ENCODE measurements around the gene TNFAIP2.

Gene TNFAIP2

DNA sequence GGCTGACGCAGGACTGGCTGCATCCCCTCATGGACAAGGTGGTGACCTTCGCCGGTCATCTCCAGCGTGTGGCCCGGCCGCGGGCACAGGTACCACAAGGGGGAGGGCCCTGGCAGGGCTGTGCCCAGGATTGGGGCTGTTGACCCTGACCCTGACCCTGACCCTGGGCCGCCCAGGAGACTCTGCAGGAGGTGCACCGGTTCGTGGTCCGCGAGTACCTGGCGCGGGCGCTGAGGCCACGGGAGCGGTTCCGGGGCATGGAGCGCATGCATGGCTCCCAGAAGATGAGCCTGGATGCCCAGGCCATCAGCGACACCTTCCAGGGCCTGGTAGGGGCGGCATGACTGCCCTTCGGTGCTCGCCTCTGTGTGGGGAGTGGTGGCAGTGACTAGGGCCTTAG lies 15.8 kb upstream of the TNFAIP2 start:
- no peak for TF ChIP-seq ZFP3 (CRISPR knock-in tag; IDR thresholded peaks at IDR 0.05)
- no peak for TF ChIP-seq TOX (CRISPR knock-in tag; IDR thresholded peaks at IDR 0.05; ENCODE audit: borderline replicate concordance)
- TF ChIP-seq BACH2 (CRISPR knock-in tag; IDR thresholded peaks at IDR 0.05; ENCODE audit: borderline replicate concordance): no peak
- no peak for TF ChIP-seq ZNF70 (CRISPR knock-in tag; IDR thresholded peaks at IDR 0.05)
- TF ChIP-seq ISL1 (CRISPR knock-in tag; IDR thresholded peaks at IDR 0.05): no peak
- no peak for TF ChIP-seq RARB (CRISPR knock-in tag; IDR thresholded peaks at IDR 0.05)
- TF ChIP-seq OSR1 (CRISPR knock-in tag; IDR thresholded peaks at IDR 0.05): no peak
- no peak for TF ChIP-seq CSDC2 (CRISPR knock-in tag; IDR thresholded peaks at IDR 0.05)
- TF ChIP-seq ZFP30 (CRISPR knock-in tag; IDR thresholded peaks at IDR 0.05): no peak
- TF ChIP-seq ARNTL (CRISPR knock-in tag; IDR thresholded peaks at IDR 0.05; ENCODE audit: borderline replicate concordance, low read depth): no peak
- no peak for TF ChIP-seq GLIS3 (CRISPR knock-in tag; IDR thresholded peaks at IDR 0.05)
- TF ChIP-seq, protein P1, sequence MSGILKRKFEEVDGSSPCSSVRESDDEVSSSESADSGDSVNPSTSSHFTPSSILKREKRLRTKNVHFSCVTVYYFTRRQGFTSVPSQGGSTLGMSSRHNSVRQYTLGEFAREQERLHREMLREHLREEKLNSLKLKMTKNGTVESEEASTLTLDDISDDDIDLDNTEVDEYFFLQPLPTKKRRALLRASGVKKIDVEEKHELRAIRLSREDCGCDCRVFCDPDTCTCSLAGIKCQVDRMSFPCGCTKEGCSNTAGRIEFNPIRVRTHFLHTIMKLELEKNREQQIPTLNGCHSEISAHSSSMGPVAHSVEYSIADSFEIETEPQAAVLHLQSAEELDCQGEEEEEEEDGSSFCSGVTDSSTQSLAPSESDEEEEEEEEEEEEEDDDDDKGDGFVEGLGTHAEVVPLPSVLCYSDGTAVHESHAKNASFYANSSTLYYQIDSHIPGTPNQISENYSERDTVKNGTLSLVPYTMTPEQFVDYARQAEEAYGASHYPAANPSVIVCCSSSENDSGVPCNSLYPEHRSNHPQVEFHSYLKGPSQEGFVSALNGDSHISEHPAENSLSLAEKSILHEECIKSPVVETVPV (CRISPR knock-in tag; IDR thresholded peaks at IDR 0.05): no peak
- no peak for TF ChIP-seq SNAI2 (CRISPR knock-in tag; IDR thresholded peaks at IDR 0.05)
- TF ChIP-seq, protein P2, sequence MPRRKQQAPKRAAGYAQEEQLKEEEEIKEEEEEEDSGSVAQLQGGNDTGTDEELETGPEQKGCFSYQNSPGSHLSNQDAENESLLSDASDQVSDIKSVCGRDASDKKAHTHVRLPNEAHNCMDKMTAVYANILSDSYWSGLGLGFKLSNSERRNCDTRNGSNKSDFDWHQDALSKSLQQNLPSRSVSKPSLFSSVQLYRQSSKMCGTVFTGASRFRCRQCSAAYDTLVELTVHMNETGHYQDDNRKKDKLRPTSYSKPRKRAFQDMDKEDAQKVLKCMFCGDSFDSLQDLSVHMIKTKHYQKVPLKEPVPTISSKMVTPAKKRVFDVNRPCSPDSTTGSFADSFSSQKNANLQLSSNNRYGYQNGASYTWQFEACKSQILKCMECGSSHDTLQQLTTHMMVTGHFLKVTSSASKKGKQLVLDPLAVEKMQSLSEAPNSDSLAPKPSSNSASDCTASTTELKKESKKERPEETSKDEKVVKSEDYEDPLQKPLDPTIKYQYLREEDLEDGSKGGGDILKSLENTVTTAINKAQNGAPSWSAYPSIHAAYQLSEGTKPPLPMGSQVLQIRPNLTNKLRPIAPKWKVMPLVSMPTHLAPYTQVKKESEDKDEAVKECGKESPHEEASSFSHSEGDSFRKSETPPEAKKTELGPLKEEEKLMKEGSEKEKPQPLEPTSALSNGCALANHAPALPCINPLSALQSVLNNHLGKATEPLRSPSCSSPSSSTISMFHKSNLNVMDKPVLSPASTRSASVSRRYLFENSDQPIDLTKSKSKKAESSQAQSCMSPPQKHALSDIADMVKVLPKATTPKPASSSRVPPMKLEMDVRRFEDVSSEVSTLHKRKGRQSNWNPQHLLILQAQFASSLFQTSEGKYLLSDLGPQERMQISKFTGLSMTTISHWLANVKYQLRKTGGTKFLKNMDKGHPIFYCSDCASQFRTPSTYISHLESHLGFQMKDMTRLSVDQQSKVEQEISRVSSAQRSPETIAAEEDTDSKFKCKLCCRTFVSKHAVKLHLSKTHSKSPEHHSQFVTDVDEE (CRISPR knock-in tag; IDR thresholded peaks at IDR 0.05): no peak
- TF ChIP-seq PPARA (CRISPR knock-in tag; IDR thresholded peaks at IDR 0.05; ENCODE audit: borderline replicate concordance): no peak
- TF ChIP-seq ZNF565 (CRISPR knock-in tag; conservative IDR thresholded peaks at IDR 0.05; ENCODE audit: low read depth): no peak
- TF ChIP-seq, protein P3, sequence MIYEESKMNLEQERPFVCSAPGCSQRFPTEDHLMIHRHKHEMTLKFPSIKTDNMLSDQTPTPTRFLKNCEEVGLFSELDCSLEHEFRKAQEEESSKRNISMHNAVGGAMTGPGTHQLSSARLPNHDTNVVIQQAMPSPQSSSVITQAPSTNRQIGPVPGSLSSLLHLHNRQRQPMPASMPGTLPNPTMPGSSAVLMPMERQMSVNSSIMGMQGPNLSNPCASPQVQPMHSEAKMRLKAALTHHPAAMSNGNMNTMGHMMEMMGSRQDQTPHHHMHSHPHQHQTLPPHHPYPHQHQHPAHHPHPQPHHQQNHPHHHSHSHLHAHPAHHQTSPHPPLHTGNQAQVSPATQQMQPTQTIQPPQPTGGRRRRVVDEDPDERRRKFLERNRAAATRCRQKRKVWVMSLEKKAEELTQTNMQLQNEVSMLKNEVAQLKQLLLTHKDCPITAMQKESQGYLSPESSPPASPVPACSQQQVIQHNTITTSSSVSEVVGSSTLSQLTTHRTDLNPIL (CRISPR knock-in tag; IDR thresholded peaks at IDR 0.05; ENCODE audit: low read depth): no peak
- TF ChIP-seq ZNF8 (CRISPR knock-in tag; IDR thresholded peaks at IDR 0.05): no peak
- TF ChIP-seq ZC3H10 (CRISPR knock-in tag; IDR thresholded peaks at IDR 0.05): no peak
- TF ChIP-seq, protein P4, sequence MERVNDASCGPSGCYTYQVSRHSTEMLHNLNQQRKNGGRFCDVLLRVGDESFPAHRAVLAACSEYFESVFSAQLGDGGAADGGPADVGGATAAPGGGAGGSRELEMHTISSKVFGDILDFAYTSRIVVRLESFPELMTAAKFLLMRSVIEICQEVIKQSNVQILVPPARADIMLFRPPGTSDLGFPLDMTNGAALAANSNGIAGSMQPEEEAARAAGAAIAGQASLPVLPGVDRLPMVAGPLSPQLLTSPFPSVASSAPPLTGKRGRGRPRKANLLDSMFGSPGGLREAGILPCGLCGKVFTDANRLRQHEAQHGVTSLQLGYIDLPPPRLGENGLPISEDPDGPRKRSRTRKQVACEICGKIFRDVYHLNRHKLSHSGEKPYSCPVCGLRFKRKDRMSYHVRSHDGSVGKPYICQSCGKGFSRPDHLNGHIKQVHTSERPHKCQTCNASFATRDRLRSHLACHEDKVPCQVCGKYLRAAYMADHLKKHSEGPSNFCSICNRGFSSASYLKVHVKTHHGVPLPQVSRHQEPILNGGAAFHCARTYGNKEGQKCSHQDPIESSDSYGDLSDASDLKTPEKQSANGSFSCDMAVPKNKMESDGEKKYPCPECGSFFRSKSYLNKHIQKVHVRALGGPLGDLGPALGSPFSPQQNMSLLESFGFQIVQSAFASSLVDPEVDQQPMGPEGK (CRISPR knock-in tag; IDR thresholded peaks at IDR 0.05; ENCODE audit: borderline replicate concordance): no peak
- ATAC-seq: no peak

DNA sequence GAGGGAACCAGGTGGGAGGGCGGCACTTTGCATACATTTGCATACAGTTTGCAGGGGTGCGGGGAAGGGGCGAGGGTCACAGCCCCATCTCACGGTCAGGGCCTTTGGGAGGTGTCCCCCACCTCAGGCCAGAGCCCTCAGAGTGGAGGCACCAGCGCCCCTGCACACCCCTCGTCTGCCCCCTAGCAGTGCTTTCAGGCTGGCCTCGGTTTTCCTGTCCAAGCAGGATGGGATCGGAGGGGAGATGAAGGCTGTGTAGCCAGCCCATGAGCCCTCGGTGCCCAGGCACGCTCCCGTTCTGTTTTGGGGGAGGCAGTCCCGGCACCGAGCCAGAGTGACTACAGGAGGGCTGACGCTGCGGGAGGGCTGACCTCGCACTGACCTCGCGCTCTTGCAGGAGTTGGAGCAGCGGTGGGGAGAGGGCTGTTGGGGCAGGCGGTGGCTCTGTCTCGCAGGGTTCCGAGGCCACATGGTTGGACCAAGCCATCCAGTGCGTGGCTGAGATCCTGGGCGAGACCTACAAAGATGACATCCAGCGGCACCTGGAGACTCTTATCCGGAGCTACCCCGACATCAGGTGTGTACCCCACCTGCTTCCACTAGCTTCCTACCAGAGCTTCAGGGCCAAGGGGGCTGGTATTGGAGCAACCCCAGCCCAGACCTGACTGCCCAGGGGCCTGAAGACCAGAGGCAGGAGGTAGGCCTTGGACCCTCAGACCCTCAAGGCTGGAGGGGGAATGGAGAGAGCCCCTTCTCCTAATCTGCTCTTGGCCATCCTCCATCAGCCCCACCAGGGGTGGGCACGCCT lies 15.1 kb upstream of the TNFAIP2 start:
- TF ChIP-seq, protein P2 (CRISPR knock-in tag; IDR thresholded peaks at IDR 0.05): no peak
- TF ChIP-seq ZC3H10 (CRISPR knock-in tag; IDR thresholded peaks at IDR 0.05): no peak
- no peak for TF ChIP-seq ZFP3 (CRISPR knock-in tag; IDR thresholded peaks at IDR 0.05)
- TF ChIP-seq ESRRG (CRISPR knock-in tag; IDR thresholded peaks at IDR 0.05): no peak
- TF ChIP-seq TOX (CRISPR knock-in tag; IDR thresholded peaks at IDR 0.05; ENCODE audit: borderline replicate concordance): no peak
- no peak for TF ChIP-seq ISL1 (CRISPR knock-in tag; IDR thresholded peaks at IDR 0.05)
- ATAC-seq: no peak

Measured in SK-N-SH treated with all-trans-retinoic acid at 6 μM for 48 hours (cell line).